HepG2 (cell line): Measurements from ENCODE around the gene PCGF2. TPM values are rescaled to one million over a fixed set of nuclear protein-coding genes. Genes with fewer than 3 reads are reported as not detected.

Experiments used
- CSRNP2 ChIP-seq: sonication (generic); formaldehyde crosslinking; conservative IDR thresholded peaks from 2 replicates; pipeline ENCODE4 v1.8.0; 2022; ENCODE audit warnings: low read depth, missing genetic modification reagents
- E2F5 ChIP-seq: sonication (generic); formaldehyde crosslinking; conservative IDR thresholded peaks from 2 replicates; pipeline ENCODE4 v1.4.0; 2020; ENCODE audit warnings: missing genetic modification reagents
- ELF1 ChIP-seq: sonication (generic); formaldehyde crosslinking; IDR thresholded peaks from 2 replicates; pipeline ENCODE4 v1.4.0; 2020; ENCODE audit warnings: missing genetic modification reagents
- FOXP4 ChIP-seq: sonication (generic); formaldehyde crosslinking; IDR thresholded peaks from 2 replicates; pipeline ENCODE4 v1.4.0; 2020; ENCODE audit warnings: missing genetic modification reagents
- GTF3A ChIP-seq: sonication (generic); formaldehyde crosslinking; conservative IDR thresholded peaks from 2 replicates; pipeline ENCODE4 v1.4.0; 2020; ENCODE audit warnings: mild to moderate bottlenecking, missing genetic modification reagents
- KMT2B ChIP-seq: IDR thresholded peaks from 2 replicates; pipeline ENCODE4 v1.6.1; 2016; ENCODE audit warnings: missing genetic modification reagents, missing compliant biosample characterization
- MEF2D ChIP-seq: sonication (generic); formaldehyde crosslinking; IDR thresholded peaks from 2 replicates; pipeline ENCODE4 v1.5.1; 2020; ENCODE audit warnings: mild to moderate bottlenecking, missing genetic modification reagents
- ONECUT2 ChIP-seq: sonication (generic); formaldehyde crosslinking; IDR thresholded peaks from 2 replicates; pipeline ENCODE4 v1.4.0; 2020; ENCODE audit warnings: missing genetic modification reagents
- PBX2 ChIP-seq: IDR thresholded peaks from 2 replicates; pipeline ENCODE4 v1.6.1; 2016; ENCODE audit warnings: control low read depth
- PRDM10 ChIP-seq: sonication (generic); formaldehyde crosslinking; IDR thresholded peaks from 2 replicates; pipeline ENCODE4 v1.4.0; 2020; ENCODE audit warnings: low read depth, missing genetic modification reagents
- SNAI1 ChIP-seq: sonication (generic); formaldehyde crosslinking; IDR thresholded peaks from 2 replicates; pipeline ENCODE4 v1.5.0; 2020; ENCODE audit warnings: mild to moderate bottlenecking, missing genetic modification reagents, borderline replicate concordance
- TMF1 ChIP-seq: sonication (generic); formaldehyde crosslinking; IDR thresholded peaks from 2 replicates; pipeline ENCODE4 v1.8.1; 2022; ENCODE audit warnings: low read depth, missing genetic modification reagents
- TOPORS ChIP-seq: sonication (generic); formaldehyde crosslinking; IDR thresholded peaks from 2 replicates; pipeline ENCODE4 v1.8.0; 2023; ENCODE audit warnings: mild to moderate bottlenecking, missing genetic modification reagents
- ZC3H13 ChIP-seq: sonication (generic); formaldehyde crosslinking; IDR thresholded peaks from 2 replicates; pipeline ENCODE4 v1.8.1; 2023; ENCODE audit warnings: mild to moderate bottlenecking, missing genetic modification reagents, moderate library complexity
- ZNF234 ChIP-seq: sonication (generic); formaldehyde crosslinking; conservative IDR thresholded peaks from 2 replicates; pipeline ENCODE4 v1.5.1; 2020; ENCODE audit warnings: mild to moderate bottlenecking, missing genetic modification reagents
- ZNF24 ChIP-seq: fragments of 450-650 bp; IDR thresholded peaks from 2 replicates; pipeline ENCODE4 v1.6.1; 2017; ENCODE audit warnings: antibody characterized with exemption, mild to moderate bottlenecking
- ZNF432 ChIP-seq: sonication (generic); formaldehyde crosslinking; IDR thresholded peaks from 2 replicates; pipeline ENCODE4 v1.5.0; 2020; ENCODE audit warnings: missing genetic modification reagents, mild to moderate bottlenecking, borderline replicate concordance
- ZNF496 ChIP-seq: sonication (generic); formaldehyde crosslinking; IDR thresholded peaks from 2 replicates; pipeline ENCODE4 v1.8.1; 2023; ENCODE audit warnings: mild to moderate bottlenecking, moderate library complexity, missing genetic modification reagents; ENCODE audit not compliant: insufficient replicate concordance
- ZNF660 ChIP-seq: sonication (generic); formaldehyde crosslinking; IDR thresholded peaks from 2 replicates; pipeline ENCODE4 v1.5.1; 2020; ENCODE audit warnings: mild to moderate bottlenecking, low read depth, missing genetic modification reagents, borderline replicate concordance
- ZNF75D ChIP-seq: sonication (generic); formaldehyde crosslinking; IDR thresholded peaks from 2 replicates; pipeline ENCODE4 v1.8.1; 2023; ENCODE audit warnings: missing genetic modification reagents, mild to moderate bottlenecking, borderline replicate concordance
- ZNF761 ChIP-seq: sonication (generic); formaldehyde crosslinking; conservative IDR thresholded peaks from 2 replicates; pipeline ENCODE4 v1.4.0; 2020; ENCODE audit warnings: mild to moderate bottlenecking, missing genetic modification reagents
- polyA plus RNA-seq, 8 experiments: library from polyadenylated mRNA; depleted of rRNA in 3 of 8; stranded (reverse) in 7 of 8; unstranded in 1 of 8; fragments of >200 nt; fragmentation: Illumina TruSeq in 4 of 8; extraction: Trizol in 4 of 8; gene quantifications; 2 replicates each; pipeline versions ENCODE4 v1.2.1 to v1.2.3, GENCODE V29; 2011 to 2016; ENCODE audit warnings: low read depth in 4 of 8, missing spikeins in 1 of 8, mixed read lengths in 1 of 8; ENCODE audit not compliant: insufficient read depth in 1 of 8
- total RNA-seq, 5 experiments: library from RNA; depleted of rRNA; stranded (reverse); fragments of >200 nt; fragmentation: Illumina TruSeq; extraction: Trizol; gene quantifications; 2 replicates each; pipeline ENCODE4 v1.2.3, GENCODE V29; 2016; ENCODE audit warnings: low read depth in 1 of 5

PCGF2 gene
- total and polyA plus RNA-seq, 2 of the 13 experiments (the other 11 are each of a cell fraction or from before 2014, with no cell fraction given): 11.6 to 29.4 TPM

DNA sequence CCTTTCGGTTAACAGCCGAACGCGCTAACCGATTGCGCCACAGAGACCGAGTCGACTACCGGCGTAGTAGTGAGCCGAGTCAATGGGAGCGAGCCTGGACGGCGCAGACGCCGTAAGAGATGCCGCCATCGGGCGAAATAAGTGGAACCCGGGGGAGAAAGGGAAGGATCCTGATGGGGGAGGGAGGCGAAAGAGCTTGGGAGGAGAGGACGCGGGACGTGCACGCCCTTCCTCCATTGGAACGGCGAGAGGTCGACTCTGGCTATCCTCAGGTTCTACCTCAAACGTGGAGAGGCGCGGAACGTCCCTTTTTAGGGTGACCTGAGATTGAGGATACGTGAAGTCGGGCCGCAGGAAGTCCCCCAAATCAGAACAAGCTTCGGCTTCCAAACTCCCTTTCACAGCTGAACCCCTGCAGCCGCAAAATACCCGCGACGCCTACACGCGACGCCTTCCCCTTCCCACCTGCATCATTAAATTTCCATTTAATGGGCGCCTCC lies 3.7 kb upstream of the PCGF2 start (continued):
- TF ChIP-seq ZNF432 (CRISPR knock-in tag) (no peak), ELF1 (CRISPR knock-in tag) (peak; percentile 58; the same call in 1 of the 2 replicates), ZNF75D (CRISPR knock-in tag) (no peak), CSRNP2 (CRISPR knock-in tag) (no peak), GTF3A (CRISPR knock-in tag) (no peak; the same call in 1 of the 2 replicates), ZNF660 (no peak), ZNF24 (peak; percentile 97), ONECUT2 (CRISPR knock-in tag) (peak; percentile 2; the same call in 1 of the 2 replicates), TMF1 (CRISPR knock-in tag) (0 out of 2 replicates have a peak, but pooled peaks have one; percentile 9), PRDM10 (CRISPR knock-in tag) (peak; percentile 62; the same call in 1 of the 2 replicates), E2F5 (no peak; the same call in 1 of the 2 replicates), TOPORS (peak; percentile 76; the same call in 1 of the 2 replicates), ZNF761 (CRISPR knock-in tag) (no peak; the same call in 1 of the 2 replicates), PBX2 (CRISPR knock-in tag) (no peak), ZNF234 (no peak; the same call in 1 of the 2 replicates), ZNF496 (CRISPR knock-in tag) (no peak), KMT2B (CRISPR knock-in tag) (peak; percentile 72; the same call in 1 of the 2 replicates), MEF2D (CRISPR knock-in tag) (no peak), FOXP4 (CRISPR knock-in tag) (peak; percentile 36), ZC3H13 (peak; percentile 77; the same call in 1 of the 2 replicates), SNAI1 (CRISPR knock-in tag) (no peak)
